ENCODE data around the gene PLBD1. TPM values are rescaled to one million over a fixed set of nuclear protein-coding genes. Genes with fewer than 3 reads are reported as not detected.

The PLBD1 gene
- total and polyA plus RNA-seq, 12 donors, result 0.85 to 7.7 (median 6.6) TPM

GRCh38 chr12:14576896-14577295 lies 9.2 kb upstream of the PLBD1 start:
- Histone ChIP-seq H3K27ac (no peak overlapping the region), H3K36me3 (replicated peaks in 1 of 2) (no peaks in the 10 kb centered on the region), H3K27me3 (no peaks in the 10 kb centered on the region), H3K4me3 (no peak overlapping the region), H3K9me3 (replicated peaks in 1 of 3) (no peaks in the 10 kb centered on the region), H3K4me1 (replicated peaks in 1 of 2) (no peaks in the 10 kb centered on the region)
- no peak for DNase-seq
- TF ChIP-seq POLR2A (IDR thresholded peaks at IDR 0.05) (no peak), CTCF (IDR thresholded peaks at IDR 0.05) (no peak)
- 70 to 76% (median 72%) methylated on average over 6 to 8 of the region's 8 CpGs for WGBS, 4 donors
- intact Hi-C loops (cut with DNase I), result no loop called here

GRCh38 chr12:14575585-14575984 lies 7.9 kb upstream of the PLBD1 start:
- no peaks in the 10 kb centered on the region for H3K36me3 ChIP-seq (replicated peaks in 1 of 2)
- TF ChIP-seq CTCF (IDR thresholded peaks at IDR 0.05), result no peak
- no peak for TF ChIP-seq POLR2A (IDR thresholded peaks at IDR 0.05)
- H3K9me3 ChIP-seq (replicated peaks in 1 of 3), result no peaks in the 10 kb centered on the region
- H3K27ac ChIP-seq, result no peak overlapping the region
- no peak overlapping the region for H3K4me3 ChIP-seq
- 92 to 100% (median 97%) methylated on average over 1 of the region's 1 CpG for whole genome bisulfite sequencing, 4 donors
- H3K4me1 ChIP-seq (replicated peaks in 1 of 2), result no peaks in the 10 kb centered on the region
- intact Hi-C loops (cut with DNase I), result no loop called here
- H3K27me3 ChIP-seq, result no peaks in the 10 kb centered on the region
- no peak for DNase-seq

DNA sequence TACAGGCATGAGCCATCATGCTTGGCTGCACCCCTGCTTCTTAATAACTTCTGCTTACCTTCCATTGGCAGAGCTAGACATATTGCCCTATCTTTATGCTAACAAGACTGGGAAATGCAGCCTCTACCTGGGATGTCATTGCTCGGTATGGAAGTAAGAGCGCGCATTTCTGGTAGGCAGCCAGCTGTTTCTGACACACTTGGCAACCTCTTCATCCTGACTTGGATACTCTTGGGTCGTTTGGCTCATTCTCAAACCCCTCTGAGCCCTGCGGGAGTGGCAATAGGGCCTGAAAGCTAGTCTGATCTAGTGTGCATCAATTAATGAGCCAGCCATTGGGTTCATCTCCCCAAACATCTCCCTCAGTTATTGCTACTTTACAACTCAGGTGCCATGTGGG lies 5.4 kb upstream of the PLBD1 start:
- Histone ChIP-seq H3K27me3 (no peaks in the 10 kb centered on the region), H3K4me3 (no peak overlapping the region), H3K27ac (no peak overlapping the region), H3K4me1 (replicated peaks in 1 of 2) (no peaks in the 10 kb centered on the region), H3K36me3 (replicated peaks in 1 of 2) (no peaks in the 10 kb centered on the region), H3K9me3 (replicated peaks in 1 of 3) (no peaks in the 10 kb centered on the region)
- DNase-seq, result no peak
- intact Hi-C loops (cut with DNase I), result no loop called here
- 81 to 91% (median 82%) methylated on average over 5 of the region's 5 CpGs for WGBS, 4 donors
- no peak for TF ChIP-seq CTCF (IDR thresholded peaks at IDR 0.05)
- TF ChIP-seq POLR2A (IDR thresholded peaks at IDR 0.05), result no peak

DNA sequence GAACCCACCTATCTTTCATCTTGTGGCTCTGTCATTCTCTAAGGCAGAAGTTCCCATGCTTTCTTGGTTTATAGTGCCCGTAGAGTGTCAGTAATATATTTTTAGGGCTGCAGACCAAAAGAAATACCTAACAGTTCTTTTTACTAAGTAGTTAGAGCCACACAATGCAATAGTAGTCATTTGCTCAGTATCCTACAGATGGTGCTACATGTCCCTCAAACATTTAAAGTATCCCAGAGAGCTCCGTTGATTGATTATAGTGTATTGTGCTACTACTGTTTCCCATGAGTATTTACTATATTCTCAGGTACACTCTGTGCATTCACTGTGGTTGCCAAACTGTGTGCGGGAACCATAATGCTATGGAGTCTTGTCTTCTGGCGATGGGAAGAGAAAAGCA lies 4.7 kb upstream of the PLBD1 start:
- no peaks in the 10 kb centered on the region for H3K36me3 ChIP-seq (replicated peaks in 1 of 2)
- no peaks in the 10 kb centered on the region for H3K4me1 ChIP-seq (replicated peaks in 1 of 2)
- intact Hi-C loops (cut with DNase I), result no loop called here
- H3K4me3 ChIP-seq, result no peak overlapping the region
- H3K27me3 ChIP-seq, result no peaks in the 10 kb centered on the region
- H3K27ac ChIP-seq, result no peak overlapping the region
- no peaks in the 10 kb centered on the region for H3K9me3 ChIP-seq (replicated peaks in 1 of 3)
- WGBS, 4 donors, result 83 to 86% (median 85%) methylated on average over 4 of the region's 4 CpGs
- no peak for DNase-seq
- TF ChIP-seq POLR2A (IDR thresholded peaks at IDR 0.05) (no peak), CTCF (IDR thresholded peaks at IDR 0.05) (no peak)
